PC-3 (cell line): Measurements from ENCODE around the gene FYN. TPM values are rescaled to one million over a fixed set of nuclear protein-coding genes. Genes with fewer than 3 reads are reported as not detected.
A peak's percentile ranks its signal among the peaks of the same experiment; 100 is the strongest.

Experiments
- ATAC-seq: fragments of 200-7000 bp; cut with Tn5 transposase; 2 replicates; pipeline ENCODE4 v1.9.1; 2020; ENCODE audit warnings: mild to moderate bottlenecking, moderate library complexity
- BruUV-seq: library from RNA; stranded (reverse); fragments of 400-500 nt; replicated peaks from 2 replicates; lab custom pipeline; 2021; lab: Mats Ljungman, UMichigan
- CTCF ChIA-PET: fragments of 300-600 bp; sonication (Branson Sonifier 250); formaldehyde crosslinking; loops from one replicate; lab custom pipeline; 2022; ENCODE audit warnings: antibody characterized with exemption; lab: Charles Lee
- POLR2A ChIA-PET: fragments of 300-600 bp; sonication (Branson Sonifier 250); formaldehyde crosslinking; loops from one replicate; lab custom pipeline; 2022; ENCODE audit warnings: antibody characterized with exemption; ENCODE audit not compliant: unreplicated experiment; lab: Charles Lee
- DNase-seq: peaks from one replicate; pipeline ENCODE4 v3.0.0-alpha.2; 2015
- H2AFZ ChIP-seq: fragments of 300-600 bp; sonication (generic); 2 replicates; pipeline ENCODE4 v1.6.0; 2016; ENCODE audit warnings: antibody characterized with exemption, low read length
- H3F3A ChIP-seq: fragments of 300-600 bp; sonication (generic); one replicate; pipeline ENCODE4 v1.6.0; 2017; ENCODE audit warnings: antibody characterized with exemption, low read length, control low read depth, mild to moderate bottlenecking; ENCODE audit not compliant: unreplicated experiment
- H3K27ac ChIP-seq: fragments of 300-600 bp; sonication (generic); 2 replicates; pipeline ENCODE4 v1.5.1; 2016; ENCODE audit warnings: mild to moderate bottlenecking, low read length
- H3K27me3 ChIP-seq: fragments of 300-600 bp; sonication (generic); 2 replicates; pipeline ENCODE4 v1.6.1; 2016; ENCODE audit warnings: low read length, mixed read lengths
- H3K36me3 ChIP-seq: fragments of 300-600 bp; sonication (generic); 2 replicates; pipeline ENCODE4 v1.6.1; 2016; ENCODE audit warnings: low read depth, mixed run types, low read length, mixed read lengths
- H3K4me1 ChIP-seq: fragments of 300-600 bp; sonication (generic); 2 replicates; pipeline ENCODE4 v1.5.1; 2016; ENCODE audit warnings: low read length; ENCODE audit not compliant: insufficient read depth
- H3K4me2 ChIP-seq: fragments of 300-600 bp; sonication (generic); 2 replicates; pipeline ENCODE4 v1.6.0; 2016; ENCODE audit warnings: low read length
- H3K4me3 ChIP-seq: fragments of 300-600 bp; sonication (generic); 2 replicates; pipeline ENCODE4 v1.5.1; 2016; ENCODE audit warnings: mild to moderate bottlenecking, low read length, mixed read lengths
- H3K79me2 ChIP-seq: fragments of 300-600 bp; sonication (generic); 2 replicates; pipeline ENCODE4 v1.6.1; 2017; ENCODE audit warnings: low read length, mixed read lengths
- H3K9ac ChIP-seq: fragments of 300-600 bp; sonication (generic); 2 replicates; pipeline ENCODE4 v1.6.0; 2016; ENCODE audit warnings: mild to moderate bottlenecking, low read length
- H3K9me2 ChIP-seq: fragments of 300-600 bp; sonication (generic); replicated peaks from 2 replicates; pipeline ENCODE4 v1.6.1; 2016; ENCODE audit warnings: mixed run types, low read length, mixed read lengths
- H3K9me3 ChIP-seq: fragments of 300-600 bp; sonication (generic); 2 replicates; pipeline ENCODE4 v1.6.1; 2016; ENCODE audit warnings: low read length, mixed read lengths
- H4K20me1 ChIP-seq: fragments of 300-600 bp; sonication (generic); 2 replicates; pipeline ENCODE4 v1.6.1; 2016; ENCODE audit warnings: low read length, mixed read lengths
- EZH2 ChIP-seq: fragments of 300-600 bp; sonication (generic); IDR thresholded peaks from one replicate; pipeline ENCODE4 v1.6.1; 2017; ENCODE audit warnings: antibody characterized with exemption, mild to moderate bottlenecking, low read length; ENCODE audit not compliant: unreplicated experiment
- EZH2phosphoT487 ChIP-seq: fragments of 300-600 bp; sonication (generic); IDR thresholded peaks from 2 replicates; pipeline ENCODE4 v1.6.1; 2018; ENCODE audit warnings: mild to moderate bottlenecking, antibody characterized with exemption, low read length, borderline replicate concordance
- intact Hi-C: fragments of 100-400 bp; cut with micrococcal nuclease; formaldehyde crosslinking; loops from 2 replicates; pipeline ENCODE4 v1.9.0; 2023
- total RNA-seq: library from RNA; depleted of rRNA; stranded (reverse); fragments of >200 nt; gene quantifications from 2 replicates; pipeline ENCODE4 v1.2.3, GENCODE V29; 2014
- TF ChIP-seq, protein P1 (sequence below): fragments of 300-600 bp; sonication (generic); conservative IDR thresholded peaks from 2 replicates; pipeline ENCODE4 v1.5.1; 2017; ENCODE audit warnings: antibody characterized with exemption, low read depth, mild to moderate bottlenecking, low read length

Gene FYN
- total RNA-seq, 1 experiment from 2014 or later = 27.6 TPM

DNA sequence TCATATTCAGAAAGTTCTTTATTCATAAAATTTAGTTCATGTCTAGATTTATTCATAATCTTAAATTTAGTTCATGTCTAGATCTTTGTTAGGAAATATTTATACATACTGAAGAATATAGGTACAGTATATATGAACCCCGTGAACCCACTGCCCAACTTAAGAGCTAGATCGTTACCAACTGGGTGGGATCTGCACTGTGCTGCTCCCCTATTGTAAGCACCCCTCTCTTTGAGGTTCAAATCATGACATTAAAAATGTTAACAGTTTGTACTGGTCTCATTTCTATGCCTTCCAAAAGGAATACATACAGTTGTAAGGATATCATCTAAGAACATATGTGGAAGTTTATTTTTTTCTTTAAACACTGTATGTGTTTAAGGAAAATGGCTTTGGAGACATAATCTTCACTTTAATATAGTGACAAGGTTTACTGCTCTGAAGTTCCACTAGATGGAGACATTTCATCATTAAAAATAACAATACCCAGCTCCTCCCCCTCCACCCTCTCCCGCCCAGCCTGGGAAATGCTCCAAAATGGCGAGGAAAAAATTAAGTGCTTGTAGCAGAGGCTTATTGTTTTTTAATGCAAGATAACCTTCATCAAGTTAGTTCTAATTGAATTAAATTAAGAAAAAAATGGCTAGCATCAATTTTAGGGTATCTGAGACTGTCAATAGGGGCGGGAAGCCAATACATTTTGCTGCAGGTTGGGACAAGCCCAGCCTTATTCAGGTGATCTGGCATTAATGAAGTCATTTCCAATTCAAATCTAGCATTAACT, 163.4 kb downstream of the FYN start:
- Histone ChIP-seq H3K79me2 (no peaks in the 10 kb centered on the region), H3K27me3 (no peaks in the 10 kb centered on the region), H3K4me1 (peaks cover 4% of the 10 kb centered on the region; the same call in 1 of the 2 replicates), H2AFZ (peak overlapping the region; percentile 73), H3K9me2 (no peaks in the 10 kb centered on the region), H3K27ac (no peak overlapping the region), H4K20me1 (no peaks in the 10 kb centered on the region), H3F3A (no peaks in the 10 kb centered on the region), H3K36me3 (no peaks in the 10 kb centered on the region), H3K9me3 (no peaks in the 10 kb centered on the region), H3K4me2 (peak overlapping the region; percentile 52), H3K9ac (peak overlapping the region; percentile 27), H3K4me3 (peak overlapping the region; percentile 30; the same call in 1 of the 2 replicates)
- ATAC-seq (peak; percentile 81), DNase-seq (peak; percentile 71)
- ChIA-PET CTCF (interaction anchor here (0.6 to 1.0 kb wide), 2 partner anchors 210 to 334 kb away, joined by 3 to 5 read pairs; no protein-coding TSS in a partner anchor), POLR2A (no interaction called here)
- no peak for TF ChIP-seq EZH2
- TF ChIP-seq, protein P1, sequence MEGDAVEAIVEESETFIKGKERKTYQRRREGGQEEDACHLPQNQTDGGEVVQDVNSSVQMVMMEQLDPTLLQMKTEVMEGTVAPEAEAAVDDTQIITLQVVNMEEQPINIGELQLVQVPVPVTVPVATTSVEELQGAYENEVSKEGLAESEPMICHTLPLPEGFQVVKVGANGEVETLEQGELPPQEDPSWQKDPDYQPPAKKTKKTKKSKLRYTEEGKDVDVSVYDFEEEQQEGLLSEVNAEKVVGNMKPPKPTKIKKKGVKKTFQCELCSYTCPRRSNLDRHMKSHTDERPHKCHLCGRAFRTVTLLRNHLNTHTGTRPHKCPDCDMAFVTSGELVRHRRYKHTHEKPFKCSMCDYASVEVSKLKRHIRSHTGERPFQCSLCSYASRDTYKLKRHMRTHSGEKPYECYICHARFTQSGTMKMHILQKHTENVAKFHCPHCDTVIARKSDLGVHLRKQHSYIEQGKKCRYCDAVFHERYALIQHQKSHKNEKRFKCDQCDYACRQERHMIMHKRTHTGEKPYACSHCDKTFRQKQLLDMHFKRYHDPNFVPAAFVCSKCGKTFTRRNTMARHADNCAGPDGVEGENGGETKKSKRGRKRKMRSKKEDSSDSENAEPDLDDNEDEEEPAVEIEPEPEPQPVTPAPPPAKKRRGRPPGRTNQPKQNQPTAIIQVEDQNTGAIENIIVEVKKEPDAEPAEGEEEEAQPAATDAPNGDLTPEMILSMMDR = peak; percentile 69
- no peak for TF ChIP-seq EZH2phosphoT487
- intact Hi-C loops = loop anchor here (1.0 to 5.0 kb wide), 4 partner anchors 162 to 457 kb away; partner anchors contain the start of gene FYN
- BruUV-seq = no TSS peak

DNA sequence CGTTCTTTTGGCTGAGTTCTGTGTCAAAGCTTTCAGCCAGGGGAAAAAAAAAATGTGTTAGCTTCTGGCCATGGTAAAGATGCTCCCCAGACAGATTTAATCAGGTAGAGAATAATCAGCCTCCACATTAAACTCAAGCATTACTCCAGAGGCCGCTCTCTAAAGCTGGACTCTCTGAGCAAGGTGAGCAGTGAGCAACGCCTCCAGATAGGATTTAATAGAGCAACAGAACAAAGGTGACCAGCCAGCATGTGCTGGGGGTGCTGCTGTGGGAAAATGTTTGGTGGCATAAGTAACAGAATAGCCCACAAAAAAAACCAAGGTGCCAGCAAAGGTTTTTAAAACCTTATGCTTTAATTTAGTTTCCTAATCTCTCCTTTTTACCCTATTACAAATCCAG, 164.1 kb downstream of the FYN start:
- no peak for DNase-seq
- ChIA-PET CTCF (no interaction called here), POLR2A (no interaction called here)
- H3K27me3 ChIP-seq = no peaks in the 10 kb centered on the region
- TF ChIP-seq EZH2 = no peak
- intact Hi-C loops = no loop called here
- H3K4me3 ChIP-seq = no peak overlapping the region
- H3K9me3 ChIP-seq = no peaks in the 10 kb centered on the region
- H3F3A ChIP-seq = no peaks in the 10 kb centered on the region
- no peak overlapping the region for H3K4me2 ChIP-seq
- H3K4me1 ChIP-seq = peaks cover 4% of the 10 kb centered on the region; the same call in 1 of the 2 replicates
- no peaks in the 10 kb centered on the region for H3K9me2 ChIP-seq
- H3K27ac ChIP-seq = no peak overlapping the region
- ATAC-seq = no peak
- no peak overlapping the region for H3K9ac ChIP-seq
- H3K79me2 ChIP-seq = no peaks in the 10 kb centered on the region
- no TSS peak for BruUV-seq
- H4K20me1 ChIP-seq = no peaks in the 10 kb centered on the region
- no peaks in the 10 kb centered on the region for H3K36me3 ChIP-seq
- no peak overlapping the region for H2AFZ ChIP-seq

DNA sequence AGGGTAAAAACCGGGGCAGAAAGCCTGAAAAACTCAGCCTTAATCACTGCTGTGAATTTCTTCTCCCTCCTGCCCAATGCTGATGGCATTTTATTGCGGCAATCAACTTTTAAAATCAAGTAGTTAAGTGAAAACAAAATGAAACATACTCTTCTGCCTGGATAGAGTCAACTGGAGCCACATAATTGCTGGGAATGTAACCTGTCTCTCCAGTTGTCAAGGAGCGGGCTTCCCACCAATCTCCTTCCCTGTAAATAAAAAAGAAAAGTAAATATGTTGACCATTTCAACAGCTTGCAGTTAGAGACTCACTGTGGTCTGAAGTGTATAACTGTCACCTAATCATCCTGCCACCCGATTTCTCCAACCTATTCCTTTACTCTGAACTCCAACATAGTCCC, 165.5 kb downstream of the FYN start:
- Histone ChIP-seq H3K27me3 (no peaks in the 10 kb centered on the region), H3F3A (no peaks in the 10 kb centered on the region), H3K79me2 (no peaks in the 10 kb centered on the region), H2AFZ (no peak overlapping the region), H3K4me2 (no peak overlapping the region), H3K4me3 (no peak overlapping the region), H3K4me1 (peaks cover 4% of the 10 kb centered on the region; the same call in 1 of the 2 replicates), H3K9ac (no peak overlapping the region), H3K9me2 (no peaks in the 10 kb centered on the region), H3K9me3 (no peaks in the 10 kb centered on the region), H3K27ac (no peak overlapping the region), H4K20me1 (no peaks in the 10 kb centered on the region), H3K36me3 (no peaks in the 10 kb centered on the region)
- intact Hi-C loops = no loop called here
- DNase-seq (no peak), ATAC-seq (no peak)
- ChIA-PET POLR2A (no interaction called here), CTCF (no interaction called here)
- BruUV-seq = no TSS peak
- TF ChIP-seq EZH2phosphoT487 = no peak
- TF ChIP-seq, protein P1 = no peak
- no peak for TF ChIP-seq EZH2
